GM19324 (cell line): Measurements from ENCODE around the gene CLEC5A.
"Not testable (repeated sequence)": the region's sequence is repeated elsewhere in the genome, so short reads cannot be mapped to it uniquely, and the experiment has no call there.

Experiments used
- ATAC-seq: cut with Tn5 transposase; IDR thresholded peaks from one replicate; pipeline ENCODE4 v1.9.1; 2021; ENCODE audit warnings: mild to moderate bottlenecking, moderate library complexity; ENCODE audit not compliant: unreplicated experiment, low FRiP score

The CLEC5A gene

DNA sequence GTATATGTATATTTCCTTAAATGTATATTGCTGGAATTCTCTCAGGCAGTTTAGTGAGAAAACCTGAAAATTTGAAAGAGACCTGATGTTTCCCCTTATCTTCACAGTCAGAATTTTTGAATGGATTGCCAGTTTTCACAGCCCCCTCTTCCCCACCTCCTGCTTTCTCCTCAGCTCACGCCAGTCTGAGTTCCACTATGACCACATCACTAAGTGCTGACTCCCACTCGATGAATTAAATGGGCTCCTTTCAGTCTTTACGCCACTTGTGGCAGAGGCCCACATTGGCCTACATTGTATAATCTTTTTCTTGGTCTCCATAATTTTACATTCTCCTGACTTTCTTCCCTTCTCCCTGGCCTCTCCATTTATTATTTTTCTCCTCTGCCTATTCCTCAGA, 3.1 kb upstream of the CLEC5A start:
- no peak for ATAC-seq

DNA sequence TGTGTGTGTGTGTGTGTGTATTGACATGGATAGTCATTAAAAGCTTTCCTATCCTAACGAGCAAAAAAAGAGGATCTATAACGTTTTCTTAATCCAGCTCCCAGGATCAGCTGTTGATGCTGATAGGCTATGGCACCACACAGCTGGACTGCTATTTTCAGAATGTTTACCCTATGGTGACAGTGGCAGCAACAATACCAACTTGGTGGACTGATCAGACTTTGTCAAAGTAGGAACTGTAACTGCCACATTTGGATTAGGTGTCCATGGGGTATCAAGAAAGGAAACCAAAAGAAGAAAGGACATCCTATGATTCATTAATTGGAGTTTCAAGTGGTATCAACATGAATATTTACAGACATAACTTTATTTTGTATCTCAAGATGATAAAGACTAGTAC, 2.7 kb upstream of the CLEC5A start:
- ATAC-seq: no peak

DNA sequence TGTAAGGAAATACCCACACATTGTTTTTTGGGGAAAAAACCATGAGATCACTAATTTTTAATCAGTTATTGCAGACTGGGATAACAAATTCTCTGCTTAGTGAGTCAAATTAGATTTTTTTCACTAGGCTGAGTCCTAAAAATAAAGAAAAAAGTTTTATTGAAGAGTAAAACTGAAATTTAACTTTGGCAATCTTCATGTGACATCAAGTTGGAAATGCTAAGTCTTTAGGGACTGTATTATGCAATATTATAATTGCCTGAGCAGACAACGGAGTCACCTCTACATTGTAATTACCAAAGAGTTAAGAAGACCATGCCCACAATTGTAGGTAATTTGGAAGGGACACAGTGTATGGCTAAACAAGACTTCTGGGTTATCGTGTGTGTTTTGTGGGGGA, 2.2 kb upstream of the CLEC5A start:
- no peak for ATAC-seq

DNA sequence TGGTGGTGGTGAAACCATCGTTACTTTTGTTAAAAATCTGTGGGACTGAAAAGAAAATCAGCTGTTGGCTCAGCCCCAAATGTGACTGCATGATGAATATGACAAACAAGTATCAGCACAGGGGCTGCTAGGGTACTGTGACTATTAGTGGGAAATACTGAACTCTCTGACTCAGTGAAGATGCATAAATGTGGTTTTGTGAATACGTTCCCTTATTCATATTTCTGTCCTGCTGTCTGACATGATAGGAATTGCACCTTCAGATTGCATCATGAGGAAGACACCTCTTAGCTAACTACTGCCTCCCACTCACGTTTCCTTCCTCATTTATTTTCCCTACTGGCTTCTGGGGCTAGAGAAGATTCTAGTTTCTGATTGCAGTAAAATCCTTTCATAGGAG, 1.4 kb downstream of the CLEC5A start:
- ATAC-seq: no peak

DNA sequence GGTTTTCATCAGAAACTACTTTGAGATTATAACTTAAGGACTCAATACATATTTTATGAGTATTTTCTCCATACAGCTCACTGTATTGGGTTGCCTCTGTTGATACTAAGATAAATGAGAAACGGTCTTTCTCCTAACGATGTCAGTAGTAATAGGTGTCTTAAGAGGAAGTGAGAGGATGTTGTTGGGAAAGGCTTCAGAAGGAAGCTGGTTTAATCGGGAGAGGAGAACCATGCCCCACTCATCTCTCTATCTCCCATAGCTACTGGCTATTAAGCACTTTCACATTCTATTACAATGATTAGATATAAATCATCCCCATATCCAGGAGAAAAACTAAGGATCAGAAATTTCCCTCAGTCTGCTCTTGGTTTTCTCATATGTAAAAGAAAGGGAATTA, 2.0 kb downstream of the CLEC5A start:
- ATAC-seq: no peak

DNA sequence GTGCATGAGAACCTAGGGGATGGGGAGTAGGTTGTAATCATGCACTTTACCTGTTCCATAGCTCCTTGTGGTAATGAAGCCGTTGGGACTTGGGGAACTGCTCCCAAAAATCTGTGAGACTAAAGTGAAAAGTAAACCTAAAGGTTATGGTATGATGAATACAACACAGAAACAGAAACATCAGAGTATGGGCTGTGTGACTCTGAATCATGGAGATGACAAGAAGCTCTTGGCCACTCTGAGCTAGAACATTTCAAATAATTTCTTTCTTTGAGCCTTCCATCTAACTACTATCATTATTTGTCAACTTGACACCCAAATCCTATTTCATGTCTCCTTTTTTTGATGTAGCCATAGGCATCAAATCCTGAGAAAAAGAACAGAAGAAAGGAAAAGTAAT, 2.9 kb downstream of the CLEC5A start:
- no peak for ATAC-seq

DNA sequence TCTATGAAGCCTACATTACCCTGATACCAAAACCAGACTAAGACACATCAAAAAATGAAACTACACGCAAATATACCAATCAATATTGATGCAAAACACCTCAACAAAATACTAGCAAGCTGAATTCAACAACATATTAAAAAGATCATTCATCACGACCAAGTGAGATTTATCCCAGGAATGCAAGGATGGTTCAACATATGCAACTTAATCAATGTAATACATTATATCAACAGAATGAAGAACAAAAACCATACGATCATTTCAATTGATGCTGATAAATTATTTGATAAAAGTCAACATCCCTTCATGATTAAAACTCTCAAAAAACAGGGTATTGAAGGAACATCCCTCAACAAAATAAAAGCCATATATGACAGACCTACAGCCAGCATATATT, 5.7 kb downstream of the CLEC5A start:
- ATAC-seq: no peak

DNA sequence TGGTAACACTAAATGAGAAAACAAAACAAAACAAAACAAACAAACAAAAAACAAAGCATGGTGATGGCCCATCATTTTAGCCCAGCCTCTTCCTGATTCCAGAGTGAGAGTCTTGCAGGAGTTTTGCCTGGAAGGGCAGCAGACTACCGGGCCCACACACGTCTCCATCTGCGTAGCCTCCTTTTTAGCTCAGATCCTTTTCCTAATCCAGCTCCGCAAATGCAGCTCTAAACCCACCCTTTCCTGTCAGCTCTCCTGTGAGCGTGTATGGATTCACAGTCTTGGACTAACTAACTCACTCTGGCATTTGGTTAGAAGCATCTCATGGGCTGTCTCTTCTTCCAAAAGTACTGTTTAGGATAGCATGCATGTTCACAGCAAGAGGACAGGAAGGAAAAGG, 16.6 kb downstream of the CLEC5A start:
- ATAC-seq: no peak

DNA sequence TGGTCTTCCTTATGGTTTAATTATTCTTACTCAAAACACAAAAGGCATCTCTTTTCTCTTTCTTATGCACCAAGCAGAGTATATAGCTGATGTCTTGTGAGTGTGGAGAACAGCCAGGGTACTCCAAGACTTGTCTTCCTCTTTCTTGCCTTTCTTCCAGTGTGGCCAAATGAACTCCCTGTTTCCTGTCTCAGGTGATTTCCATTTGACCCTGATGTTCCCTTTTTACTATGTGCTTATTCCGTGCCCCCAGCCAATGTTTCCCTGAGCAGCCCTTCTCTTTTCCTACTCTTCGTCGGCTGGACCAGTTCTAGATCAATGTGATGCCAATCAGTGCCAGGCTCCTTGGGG, 18.0 kb downstream of the CLEC5A start:
- ATAC-seq: no peak

DNA sequence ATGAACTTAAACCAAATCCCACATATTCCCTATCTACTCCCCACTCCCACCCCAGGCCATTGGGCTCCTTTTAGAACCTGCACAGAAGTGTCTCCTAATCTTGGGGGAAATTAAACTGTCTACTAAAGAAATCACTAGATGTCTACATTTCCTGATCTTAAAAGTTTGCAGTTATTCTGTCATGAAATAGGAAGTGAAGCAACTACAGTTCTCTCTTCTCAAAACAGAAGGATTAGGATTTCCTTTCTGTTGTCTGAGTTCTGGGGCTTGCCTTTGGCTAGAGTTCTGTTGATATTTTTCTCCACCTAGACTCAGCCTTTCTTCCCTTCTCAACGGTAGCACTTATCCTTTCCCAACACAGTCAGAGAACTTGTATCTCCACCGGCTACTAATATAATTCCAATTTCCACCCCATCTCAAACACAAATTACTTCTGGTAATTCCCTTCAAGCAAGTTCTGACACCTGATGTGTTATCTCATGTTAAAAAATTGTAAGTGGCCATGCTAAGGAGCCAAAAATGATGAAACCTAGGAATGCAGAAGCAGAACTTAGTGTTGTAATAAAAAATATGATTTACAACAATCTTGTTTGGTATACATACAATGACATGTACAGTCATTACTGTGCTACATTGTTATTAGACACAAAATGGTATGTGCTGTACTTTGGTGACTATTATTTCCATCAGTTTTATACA, 18.5 kb downstream of the CLEC5A start:
- ATAC-seq: no peak

DNA sequence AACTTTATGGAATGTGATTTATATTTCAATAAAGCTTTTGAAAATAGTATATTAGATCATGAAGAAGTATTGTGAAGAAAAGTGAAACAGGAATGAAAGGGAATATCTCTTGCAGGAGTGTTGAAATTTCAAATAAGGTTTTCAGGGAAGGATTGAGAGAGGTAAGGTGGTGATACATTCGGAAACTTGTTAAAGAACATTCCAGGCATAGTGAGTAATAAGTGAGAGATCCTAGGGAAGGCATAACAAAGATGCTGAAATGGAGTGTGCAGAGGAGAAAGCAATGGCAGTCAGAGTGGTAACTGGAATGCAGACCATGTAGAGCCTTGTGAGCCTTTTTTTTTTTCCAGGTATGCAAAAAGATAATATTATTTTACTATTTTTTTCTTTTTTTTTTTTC, 26.5 kb downstream of the CLEC5A start:
- no peak for ATAC-seq

DNA sequence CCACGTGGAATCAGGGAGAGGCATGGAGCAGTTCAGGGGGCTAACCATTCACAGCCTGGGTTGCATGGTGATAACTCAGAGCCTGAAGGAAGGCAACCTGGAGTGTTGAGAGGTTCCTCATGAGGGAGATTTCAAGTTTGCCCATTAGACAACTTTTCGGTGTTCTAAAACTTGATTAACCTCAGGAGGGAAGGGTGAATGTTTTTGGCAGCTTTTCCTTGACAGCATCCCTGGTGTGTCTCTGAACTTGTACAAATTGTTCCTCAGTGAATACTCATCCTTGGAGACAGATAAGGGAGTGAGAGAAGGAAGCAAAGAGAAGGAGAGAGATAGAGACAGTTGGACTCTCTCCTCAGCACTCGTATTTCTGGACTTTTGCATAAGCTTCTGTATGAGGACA, 30.7 kb downstream of the CLEC5A start, which contains the start of gene OR9A4:
Gene OR9A4, plus strand, starts transcription at position 301 of the 400 bp plus-strand sequence. CDS start 2,477 bp downstream, outside the sequence.
- ATAC-seq: no peak

DNA sequence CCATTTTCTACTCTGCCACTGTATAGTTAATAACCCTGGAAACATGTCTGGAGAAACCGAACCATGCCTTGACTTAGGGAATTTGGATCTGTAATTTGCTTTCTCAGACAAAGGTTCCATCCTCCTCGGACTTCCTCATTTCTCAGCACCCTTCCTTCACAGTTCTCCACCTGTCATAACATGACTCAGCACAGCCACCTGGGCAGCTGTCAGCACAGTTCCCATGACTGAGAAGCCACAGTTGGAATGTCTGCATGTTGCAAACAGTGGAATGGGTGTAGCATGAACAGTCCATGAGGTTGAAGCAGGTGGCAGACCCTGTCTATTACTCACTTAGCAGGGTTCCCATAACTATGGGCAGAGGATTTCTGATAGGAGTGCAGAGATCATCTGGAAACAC, 31.2 kb downstream of the CLEC5A start:
- ATAC-seq: no peak

DNA sequence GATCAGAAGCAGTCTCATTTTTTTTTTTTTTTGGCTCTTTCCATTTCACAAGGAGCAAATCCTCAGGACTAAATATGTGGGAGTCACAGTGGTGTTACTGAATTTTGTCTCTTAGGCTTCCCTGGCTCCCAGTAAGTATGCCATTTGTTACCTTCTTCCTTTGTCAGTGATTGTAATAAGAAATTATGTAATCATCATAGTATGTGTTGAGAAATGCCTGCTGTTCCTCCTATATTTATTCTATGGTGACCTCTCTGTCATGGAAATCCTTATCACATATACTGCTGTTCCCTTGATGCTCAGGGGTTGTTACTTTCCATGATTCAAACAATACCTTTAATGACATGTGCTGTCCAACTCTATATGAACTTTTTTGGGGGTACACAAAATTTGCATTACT, 35.4 kb downstream of the CLEC5A start:
- ATAC-seq: no peak

DNA sequence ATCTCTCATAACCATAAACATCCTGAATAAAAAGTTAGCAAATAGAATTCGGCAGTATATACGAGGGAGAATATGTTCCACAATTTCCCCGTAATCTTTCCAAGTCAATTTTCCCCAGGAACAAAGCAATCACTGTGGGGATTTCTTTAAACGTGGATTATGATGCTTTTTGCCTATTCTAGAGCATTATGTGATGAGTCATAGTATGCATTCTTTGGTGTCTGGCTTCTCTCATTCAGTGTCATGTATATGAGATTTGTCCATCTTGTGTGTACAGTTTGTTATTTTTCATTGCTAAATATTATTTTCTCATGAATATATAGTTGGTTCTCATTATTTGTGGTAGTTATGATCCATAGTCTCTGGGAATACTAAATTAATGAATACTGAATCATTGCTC, 40.5 kb downstream of the CLEC5A start:
- ATAC-seq: no peak

DNA sequence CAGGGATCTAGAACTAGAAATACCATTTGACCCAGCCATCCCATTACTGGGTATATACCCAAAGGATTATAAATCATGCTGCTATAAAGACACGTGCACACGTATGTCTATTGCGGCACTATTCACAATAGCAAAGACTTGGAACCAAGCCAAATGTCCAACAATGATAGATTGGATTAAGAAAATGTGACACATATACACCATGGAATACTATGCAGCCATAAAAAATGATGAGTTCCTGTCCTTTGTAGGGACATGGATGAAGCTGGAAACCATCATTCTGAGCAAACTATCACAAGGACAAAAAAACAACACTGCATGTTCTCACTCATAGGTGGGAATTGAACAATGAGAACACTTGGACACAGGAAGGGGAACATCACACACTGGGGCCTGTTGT, 47.4 kb downstream of the CLEC5A start:
- ATAC-seq: not testable (repeated sequence)

DNA sequence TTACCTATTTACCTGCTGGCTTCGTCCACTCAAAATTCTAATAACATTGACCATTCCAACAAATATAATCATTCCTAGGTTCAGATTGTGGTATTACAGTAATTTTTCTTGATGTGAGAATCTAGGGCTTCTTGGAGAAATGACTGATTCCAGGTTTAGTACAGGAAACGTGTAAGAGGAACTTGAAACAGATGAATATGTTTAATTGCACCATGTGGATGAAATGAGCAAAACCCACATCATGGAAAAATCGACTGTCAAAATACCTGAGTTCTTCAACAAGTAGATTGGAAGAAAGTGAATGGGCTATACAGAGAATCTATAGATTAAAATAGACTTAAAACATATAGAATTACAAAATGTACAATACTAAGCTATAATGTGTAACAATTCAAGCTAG, 55.4 kb downstream of the CLEC5A start:
- ATAC-seq: no peak

DNA sequence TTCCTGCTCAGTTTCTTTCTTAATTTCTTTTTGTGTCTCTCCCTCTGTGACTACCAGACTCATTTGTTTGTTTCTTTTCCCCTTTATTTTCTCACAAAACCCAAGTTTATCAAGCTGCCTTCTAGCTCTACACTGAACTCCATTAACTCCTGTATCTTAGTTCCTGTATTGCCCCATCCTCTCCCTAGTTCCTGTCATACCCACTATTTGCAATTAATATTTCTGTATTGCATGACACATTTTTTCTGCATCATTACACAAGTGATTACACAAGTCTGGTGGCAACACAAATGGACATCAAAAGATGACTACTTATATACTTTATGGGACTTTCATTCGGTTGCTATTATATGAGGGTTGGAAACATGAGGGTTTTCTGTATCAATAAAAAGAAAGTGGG, 57.5 kb downstream of the CLEC5A start:
- ATAC-seq: no peak

DNA sequence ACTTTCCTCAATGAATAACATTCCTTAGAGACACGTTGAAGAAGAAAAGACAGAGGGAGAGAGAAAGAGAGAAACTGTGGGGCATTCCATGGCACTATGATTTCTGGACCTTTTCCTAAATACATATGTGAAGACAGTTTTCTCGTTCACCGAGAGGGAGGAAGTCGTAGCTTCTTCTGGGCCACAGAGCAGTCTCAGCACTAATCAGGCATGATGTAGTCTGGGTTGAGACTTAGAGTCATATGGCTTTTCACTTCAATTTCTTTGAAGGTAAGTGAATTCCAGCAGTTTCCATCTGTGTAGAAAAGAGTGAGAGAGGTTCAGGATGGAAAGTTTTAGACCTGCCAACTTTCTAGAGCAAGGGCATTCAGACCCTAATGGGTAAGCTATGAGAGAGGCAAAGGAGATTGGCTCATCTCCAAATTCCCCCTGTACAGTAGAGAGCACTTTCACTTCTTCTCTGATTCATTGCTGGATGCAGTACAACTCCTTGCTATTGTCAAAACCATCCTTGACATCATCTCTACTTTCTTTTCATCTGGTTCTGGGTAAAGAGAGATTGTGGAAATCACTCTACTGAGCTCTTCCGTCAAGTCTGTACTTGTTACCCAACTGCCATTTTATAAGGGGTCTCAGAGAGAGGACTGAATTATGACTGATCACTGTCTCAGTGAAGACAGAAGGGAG, 62.1 kb downstream of the CLEC5A start:
- no peak for ATAC-seq

DNA sequence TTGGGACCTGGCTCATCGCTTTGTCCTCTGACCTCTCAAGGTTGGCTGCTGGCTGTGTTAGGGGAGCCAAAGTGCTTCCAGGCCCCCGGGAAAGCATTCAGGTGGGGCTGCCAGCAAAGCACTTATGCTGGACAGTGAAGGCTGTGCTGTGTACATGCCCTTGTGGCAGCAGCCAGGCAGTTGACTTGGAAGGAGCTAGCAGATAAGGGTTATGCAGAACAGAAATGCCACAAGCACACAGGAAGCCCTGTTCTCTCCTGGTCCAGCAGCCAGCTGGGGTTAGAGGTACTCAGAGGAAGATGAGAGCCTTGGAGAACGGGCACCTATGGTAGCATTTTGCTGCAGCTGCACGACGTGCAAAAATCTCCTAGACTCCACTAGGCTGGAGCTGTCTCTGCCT, 65.8 kb downstream of the CLEC5A start:
- no peak for ATAC-seq

DNA sequence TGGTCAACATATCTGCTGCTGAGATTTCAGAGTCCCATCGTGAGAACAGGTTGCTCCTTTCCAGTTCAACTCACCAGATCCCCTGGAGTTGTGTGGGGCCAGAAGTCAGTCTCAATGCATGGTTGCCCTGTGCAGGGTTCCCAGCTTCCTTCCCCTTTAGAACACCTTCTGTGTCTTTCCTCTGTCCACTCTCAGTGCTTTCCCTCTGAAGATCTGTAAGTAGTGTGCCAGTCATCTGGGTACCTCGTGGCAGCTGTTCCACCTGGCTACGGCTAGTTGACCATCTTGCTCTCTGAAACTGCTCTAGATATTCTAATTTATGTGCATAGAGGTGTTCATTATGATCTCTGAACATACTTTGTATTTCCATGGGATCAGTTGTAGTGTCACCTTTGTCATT, 69.4 kb downstream of the CLEC5A start:
- ATAC-seq: no peak
